Stimulated activated naive CD4-positive, alpha-beta T cell treated with Interleukin-2 at 50 U/mL for 16 hours (primary cell): ENCODE measurements around the gene MAST1.
"Not testable (repeated sequence)": the region's sequence is repeated elsewhere in the genome, so short reads cannot be mapped to it uniquely, and the experiment has no call there.

Experiments used
- DNase-seq: peaks from one replicate; lab custom pipeline; 2025; lab: John Stamatoyannopoulos, UW

The MAST1 gene

DNA sequence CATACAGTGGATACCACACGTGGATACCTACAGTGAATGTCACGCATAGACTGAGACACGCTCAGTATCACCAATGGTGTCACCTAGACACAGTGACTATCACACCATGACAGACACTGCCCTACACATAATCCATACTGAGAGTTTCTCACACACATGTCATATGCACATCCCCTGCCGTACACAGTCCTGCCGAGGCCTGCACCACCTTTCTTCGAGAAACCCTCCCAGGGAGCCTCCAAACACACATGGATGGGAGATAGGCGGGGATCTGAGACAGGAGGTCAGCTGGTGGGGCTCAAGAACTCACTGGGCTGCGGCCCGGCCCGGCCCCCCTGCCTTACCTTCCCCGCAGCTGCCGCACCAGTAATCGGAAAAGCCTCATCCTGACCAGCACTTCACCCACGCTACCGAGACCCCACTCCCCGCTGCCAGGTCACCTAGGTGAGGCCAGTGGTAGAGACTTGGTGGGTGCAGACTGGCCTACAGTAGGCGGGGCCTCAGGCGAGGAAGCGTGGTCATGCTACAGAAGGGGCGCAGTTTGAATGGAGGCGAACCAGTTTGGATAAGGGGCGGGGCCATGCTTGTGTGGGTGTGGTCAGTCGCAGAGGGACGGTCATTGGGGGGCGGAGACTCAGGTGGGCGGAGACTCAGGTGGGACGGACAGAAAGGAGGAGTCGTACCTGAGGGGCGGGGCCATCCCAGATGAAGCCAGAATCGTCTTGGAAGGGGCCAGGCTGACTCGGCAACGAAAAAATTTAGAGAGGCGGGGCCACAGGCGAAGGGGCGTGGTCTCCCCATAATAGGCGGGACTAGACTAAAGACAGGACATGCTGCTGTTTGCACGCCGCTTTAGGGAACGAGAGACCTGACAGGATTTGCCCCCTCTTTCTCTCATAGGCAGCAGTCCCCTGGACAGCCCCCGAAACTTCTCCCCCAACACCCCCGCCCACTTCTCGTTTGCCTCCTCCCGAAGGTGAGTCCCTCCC is 2.1 kb downstream of the MAST1 start:
- DNase-seq, result no peak

DNA sequence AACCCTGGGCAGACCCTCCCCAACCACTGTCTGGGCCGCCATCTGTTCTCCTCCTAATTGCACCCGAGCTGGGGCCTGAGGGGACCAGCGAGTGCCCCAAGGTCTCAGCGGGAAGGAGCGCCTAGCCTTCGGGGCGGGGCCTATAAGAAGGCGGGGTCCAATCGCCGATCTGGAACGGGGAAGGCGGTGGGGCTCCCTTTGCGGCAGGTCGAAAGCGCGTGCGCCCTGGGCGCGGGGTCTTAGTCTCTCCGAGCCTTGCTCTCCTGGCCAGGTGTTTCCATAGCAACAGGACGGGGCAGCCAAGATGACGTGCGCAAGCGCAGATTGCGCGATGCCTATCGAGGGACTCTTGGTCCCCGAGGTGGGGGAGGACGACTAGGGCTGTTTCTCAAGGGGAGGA is 2.8 kb downstream of the MAST1 start:
- DNase-seq, result no peak

DNA sequence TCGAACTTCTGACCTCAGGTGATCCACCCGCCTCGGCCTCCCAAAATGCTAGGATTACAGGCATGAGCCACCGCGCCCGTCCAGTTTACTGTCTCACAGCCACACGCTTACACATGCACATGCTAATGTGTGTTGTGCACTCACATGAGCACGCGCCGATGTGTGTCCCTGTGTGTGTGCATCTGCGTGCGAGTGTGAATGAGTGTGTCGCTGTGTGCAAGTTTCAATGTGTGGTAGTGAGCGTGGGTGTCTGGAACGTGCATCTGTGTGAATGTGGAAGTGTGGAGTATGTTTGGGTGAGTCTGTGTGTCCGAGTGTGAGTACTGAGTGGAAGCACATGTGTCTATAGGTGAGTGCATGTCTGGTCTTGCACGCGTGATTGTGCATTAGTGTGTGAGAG is 4.2 kb downstream of the MAST1 start:
- DNase-seq, result no peak

DNA sequence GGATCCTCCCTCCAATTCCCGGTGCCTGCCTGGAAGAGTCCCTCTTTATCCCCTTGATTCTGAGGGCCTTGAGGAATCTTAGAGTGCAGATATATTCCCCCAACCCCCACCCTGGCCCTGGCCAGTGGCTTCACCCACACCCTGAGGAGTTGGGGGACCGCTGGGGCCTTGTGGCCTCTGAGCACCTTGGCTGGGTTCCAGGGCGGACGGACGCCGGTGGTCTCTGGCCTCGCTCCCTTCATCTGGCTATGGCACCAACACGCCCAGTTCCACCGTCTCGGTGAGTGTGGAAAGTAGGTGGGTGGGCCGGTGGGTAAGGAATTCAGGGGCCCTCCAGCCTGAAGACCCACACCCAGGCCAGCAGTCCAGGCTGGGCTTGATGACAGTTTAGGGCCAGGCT is 5.0 kb downstream of the MAST1 start:
- no peak for DNase-seq

DNA sequence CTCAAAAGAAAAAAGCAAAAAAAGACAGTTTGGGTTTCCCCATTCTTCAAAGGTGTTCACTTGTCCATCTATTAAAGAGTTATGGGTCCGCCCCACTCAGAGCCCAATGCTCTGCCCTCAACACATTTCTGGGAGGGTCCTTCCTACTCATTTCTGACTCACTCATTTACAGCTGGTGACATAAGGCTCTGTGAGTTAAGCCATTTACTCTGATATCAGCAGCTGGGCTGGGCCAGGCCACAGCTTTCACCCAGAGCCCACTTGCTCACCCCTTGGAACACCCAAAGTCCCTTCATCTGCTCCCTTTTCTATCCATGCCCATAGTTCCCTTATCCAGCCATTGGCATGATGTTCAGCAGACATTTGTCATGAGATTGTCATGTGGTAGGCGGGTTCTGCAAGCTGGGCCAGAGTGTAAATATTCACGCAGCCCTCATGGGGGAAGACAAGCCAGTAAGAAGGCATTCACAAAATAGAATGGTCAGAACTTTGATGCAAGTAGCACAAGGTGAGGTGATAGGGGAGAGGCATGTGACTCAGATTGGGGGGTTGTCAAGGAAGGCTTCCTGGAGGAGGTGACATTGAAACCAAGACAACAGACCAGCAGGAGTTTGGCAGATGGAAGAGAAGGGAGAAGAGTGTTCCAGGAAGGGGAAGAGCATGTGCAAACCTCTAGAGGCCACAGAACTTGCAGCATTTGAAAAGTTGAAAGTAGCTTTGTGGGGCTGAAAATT is 5.9 kb downstream of the MAST1 start:
- DNase-seq, result no peak

DNA sequence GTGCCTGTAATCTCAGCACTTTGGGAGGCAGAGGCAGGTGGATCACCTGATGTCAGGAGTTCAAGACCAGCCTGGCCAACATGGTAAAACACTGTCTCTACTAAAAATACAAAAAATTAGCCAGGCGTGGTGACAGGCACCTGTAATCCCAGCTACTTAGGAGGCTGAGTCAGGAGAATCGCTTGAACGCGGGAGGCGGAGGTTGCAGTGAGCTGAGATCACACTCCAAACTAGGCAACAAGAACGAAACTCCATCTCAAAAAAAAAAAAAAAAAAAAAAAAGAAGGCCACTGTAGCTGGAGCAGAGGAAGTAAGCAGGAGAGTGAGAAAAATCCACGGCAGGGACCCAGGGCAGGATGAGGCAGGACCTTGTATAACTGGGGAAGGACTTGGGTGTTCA is 8.3 kb downstream of the MAST1 start:
- DNase-seq, result not testable (repeated sequence)

DNA sequence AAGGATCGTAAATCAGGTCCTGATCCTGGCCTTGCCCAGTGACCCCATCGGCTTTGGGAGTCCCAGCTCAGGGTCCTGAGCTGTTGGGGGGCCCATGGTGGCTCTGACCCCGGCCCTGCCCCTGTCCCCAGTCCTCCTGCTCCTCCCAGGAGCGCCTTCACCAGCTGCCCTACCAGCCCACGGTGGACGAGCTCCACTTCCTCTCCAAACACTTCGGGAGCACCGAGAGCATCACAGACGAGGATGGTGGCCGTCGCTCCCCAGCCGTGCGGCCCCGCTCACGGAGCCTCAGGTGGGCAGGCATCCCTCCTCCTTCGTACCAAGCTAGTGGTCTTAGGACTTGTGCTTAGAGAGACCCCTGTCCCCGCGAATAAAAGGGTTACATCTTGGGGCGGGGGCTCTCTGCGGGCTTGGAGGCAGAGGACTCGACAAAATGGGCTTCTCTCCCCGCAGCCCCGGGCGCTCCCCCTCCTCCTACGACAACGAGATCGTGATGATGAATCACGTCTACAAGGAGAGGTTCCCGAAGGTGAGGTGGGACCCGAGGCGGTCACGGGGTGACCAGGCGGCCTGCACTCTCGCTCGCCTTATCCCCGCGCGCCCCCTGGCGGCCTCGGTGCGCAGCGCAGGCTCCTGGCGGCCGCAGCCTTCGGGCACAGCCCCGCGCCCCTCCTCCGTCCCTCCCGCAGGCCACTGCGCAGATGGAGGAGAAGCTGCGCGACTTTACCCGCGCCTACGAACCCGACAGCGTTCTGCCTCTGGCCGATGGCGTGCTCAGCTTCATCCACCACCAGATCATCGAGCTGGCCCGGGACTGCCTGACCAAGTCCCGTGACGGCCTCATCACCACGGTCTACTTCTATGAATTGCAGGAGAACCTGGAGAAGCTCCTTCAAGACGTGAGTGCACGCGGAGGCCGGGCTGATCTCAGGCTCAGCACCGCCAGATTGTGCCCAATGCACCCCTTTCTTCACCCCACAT is 9.1 kb downstream of the MAST1 start:
- DNase-seq, result peak; percentile 80

DNA sequence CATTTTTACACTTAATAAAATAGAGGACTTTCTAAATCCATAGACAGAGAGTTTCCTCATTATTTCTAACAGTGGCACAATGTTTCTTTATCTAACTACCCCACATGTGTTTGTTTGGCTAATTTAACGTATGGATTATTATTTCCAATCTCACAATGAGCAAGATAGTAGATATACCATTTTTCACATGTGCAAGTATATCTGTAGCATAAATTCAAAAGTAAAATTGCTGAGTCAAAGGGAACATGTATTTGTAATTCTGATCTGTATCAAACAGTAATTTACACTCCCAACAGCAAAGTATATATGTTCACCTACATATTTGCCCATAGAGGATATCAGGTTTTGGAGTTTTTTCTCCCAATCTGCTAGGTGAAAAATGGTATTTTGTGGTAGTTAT is 18.3 kb downstream of the MAST1 start:
- no peak for DNase-seq

DNA sequence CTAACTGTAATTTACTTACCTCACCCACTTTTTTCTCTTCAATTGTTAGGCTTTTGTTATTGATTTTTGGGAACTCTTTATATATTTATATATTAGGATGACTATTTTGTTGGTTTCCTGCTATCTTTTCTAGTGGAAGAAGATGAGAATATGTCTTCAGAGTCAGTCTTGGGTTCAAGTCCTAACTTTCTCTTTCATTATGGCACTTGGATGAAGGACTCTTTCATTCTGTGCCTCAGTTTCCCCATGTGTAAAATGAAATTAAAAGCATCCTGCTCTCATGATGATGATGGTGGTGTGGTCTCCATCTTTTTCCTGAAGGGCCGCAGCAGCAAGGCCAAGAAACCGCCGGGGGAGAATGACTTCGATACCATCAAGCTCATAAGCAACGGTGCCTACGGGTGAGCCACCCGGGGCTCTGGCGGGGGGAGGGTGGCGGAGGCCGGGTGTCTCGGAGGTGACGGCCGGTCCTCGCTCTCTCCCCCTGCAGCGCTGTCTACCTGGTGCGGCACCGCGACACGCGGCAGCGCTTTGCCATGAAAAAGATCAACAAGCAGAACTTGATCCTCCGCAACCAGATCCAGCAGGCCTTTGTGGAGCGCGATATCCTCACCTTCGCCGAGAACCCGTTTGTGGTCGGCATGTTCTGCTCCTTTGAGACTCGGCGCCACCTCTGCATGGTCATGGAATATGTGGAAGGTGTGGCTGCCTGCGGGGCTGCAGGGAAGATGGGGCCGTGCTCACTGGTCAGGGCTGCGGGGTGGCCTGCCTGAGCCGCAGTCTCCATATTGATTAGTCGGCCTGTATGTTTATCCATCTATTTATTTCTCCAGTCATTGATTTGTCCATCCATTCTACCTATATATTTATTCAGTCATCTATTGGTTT is 20.0 kb downstream of the MAST1 start:
- no peak for DNase-seq

DNA sequence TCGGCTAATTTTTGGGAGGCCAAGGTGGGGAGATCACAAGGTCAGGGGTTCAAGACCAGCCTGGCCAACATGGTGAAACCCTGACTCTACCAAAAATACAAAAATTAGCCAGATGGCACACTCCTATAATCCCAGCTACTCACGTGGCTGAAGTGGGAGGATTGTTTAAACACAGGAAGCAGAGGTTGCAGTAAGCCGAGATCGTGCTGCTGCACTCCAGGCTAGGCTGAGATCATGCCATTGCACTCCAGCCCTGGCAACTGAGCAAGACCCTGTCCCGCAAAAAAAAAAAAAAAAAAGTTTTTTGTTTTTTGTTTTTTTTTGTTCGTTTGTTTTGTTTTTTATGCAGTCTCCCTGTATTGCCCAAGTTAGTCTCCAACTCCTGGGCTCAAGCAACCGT is 21.2 kb downstream of the MAST1 start:
- DNase-seq, result no peak

DNA sequence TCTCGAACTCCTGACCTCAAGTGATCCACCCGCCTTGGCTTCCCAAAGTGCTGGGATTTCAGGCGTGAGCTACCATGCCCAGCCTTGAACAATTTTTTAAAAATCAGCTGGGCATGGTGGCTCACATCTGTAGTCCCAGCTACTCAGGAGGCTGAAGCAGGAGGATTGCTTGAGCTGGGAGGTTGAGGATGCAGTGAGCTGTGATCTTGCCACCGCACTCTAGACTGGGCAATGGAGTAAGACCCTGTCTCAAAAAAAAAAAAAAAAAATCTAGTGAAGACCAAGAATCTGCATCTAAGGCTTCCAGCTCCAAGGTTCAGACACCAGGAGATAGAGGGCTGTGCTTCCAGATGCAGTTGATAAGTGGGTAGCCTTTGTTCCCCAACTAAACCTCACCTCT is 25.8 kb downstream of the MAST1 start:
- DNase-seq, result no peak

DNA sequence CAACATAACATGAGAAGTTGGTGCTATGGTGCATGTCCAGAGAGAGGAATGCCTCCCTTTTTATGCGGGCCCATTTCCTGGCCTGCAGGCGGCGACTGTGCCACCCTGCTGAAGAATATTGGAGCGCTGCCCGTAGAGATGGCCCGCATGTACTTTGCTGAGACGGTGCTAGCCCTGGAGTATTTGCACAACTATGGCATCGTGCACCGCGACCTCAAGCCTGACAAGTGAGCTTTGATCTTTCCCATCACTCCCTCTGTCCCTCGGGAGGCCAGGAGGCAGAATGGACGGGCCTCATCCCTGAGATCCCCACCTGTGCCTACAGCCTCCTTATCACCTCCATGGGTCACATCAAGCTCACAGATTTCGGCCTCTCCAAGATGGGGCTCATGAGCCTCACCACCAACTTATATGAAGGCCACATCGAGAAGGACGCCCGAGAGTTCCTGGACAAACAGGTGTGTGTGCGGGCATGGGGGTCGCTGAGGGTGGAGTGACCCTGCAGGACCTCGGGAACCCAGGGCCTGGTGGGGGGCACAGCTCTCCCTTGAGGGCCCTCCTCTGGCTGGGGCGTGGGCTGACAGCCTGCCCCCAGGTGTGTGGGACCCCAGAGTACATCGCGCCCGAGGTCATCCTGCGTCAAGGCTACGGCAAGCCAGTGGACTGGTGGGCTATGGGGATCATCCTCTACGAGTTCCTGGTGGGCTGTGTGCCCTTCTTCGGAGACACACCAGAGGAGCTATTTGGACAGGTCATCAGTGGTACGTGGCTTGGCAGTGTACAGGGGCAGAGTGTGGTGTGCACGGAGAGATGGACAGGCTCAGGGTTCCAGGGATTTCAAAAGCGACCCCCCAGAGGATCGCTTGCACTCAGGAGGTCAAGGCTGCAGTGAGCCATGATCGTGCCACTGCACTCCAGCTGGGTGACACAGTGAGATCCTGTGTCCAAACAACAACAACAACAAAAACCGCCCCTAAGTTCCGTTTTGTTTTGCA is 26.7 kb downstream of the MAST1 start:
- DNase-seq, result no peak

DNA sequence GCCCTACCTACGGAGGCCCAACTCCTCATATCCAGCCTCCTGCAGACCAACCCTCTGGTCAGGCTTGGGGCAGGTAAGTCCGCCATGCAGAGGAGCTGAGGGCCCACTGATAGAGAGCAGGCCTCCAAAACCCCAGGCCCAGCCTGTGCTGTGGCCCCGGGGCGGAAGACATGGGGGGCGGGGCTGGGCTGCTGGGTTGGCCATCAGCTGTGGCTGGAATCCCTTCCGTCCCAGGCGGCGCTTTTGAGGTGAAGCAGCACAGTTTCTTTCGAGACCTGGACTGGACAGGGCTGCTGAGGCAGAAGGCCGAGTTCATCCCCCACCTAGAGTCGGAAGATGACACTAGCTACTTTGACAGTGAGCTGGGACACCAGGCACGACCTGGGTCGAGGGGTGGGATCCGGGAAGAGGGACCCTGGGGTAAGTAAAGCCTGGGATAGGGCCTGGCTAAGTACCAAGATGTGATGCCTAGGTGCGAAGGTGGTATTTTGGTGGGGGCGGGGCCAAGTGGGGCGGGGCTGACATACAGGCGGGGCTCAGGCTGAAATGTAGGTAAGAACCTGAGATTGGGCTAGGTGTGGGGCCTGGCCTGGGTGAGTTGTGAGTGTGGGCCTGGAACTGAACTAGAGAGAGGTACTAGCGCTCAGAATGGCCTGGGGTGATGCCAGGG is 27.6 kb downstream of the MAST1 start:
- no peak for DNase-seq

DNA sequence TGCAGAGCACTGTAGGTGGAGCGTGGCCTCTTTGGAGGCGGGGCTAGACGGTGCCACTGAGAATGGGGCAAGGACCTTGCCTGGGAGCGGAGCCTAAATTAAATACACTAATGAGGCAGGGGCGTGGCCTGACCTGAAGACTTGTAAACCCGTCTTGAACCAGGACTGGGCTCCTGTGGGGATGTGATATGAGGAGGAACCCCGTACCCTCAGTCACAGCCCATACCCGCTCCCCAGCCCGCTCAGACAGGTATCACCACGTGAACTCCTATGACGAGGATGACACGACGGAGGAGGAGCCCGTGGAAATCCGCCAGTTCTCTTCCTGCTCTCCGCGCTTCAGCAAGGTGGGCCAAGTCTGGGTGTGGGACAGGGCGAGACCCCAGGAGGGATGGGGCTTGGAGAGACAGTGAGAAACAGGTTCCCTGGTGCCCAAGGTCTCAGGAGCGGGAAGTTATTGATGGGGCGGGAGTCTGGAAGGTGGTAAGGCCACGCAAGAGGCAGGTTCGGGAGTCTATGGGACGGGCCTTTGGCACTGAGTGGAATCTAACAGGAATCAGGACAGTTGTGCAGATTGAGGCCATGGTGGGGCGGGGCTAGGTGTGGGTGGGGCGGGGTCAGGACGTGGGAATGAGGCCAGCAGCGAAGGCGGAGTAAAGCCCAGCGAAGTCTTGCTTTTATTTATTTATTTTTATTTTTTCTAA is 28.3 kb downstream of the MAST1 start:
- no peak for DNase-seq

DNA sequence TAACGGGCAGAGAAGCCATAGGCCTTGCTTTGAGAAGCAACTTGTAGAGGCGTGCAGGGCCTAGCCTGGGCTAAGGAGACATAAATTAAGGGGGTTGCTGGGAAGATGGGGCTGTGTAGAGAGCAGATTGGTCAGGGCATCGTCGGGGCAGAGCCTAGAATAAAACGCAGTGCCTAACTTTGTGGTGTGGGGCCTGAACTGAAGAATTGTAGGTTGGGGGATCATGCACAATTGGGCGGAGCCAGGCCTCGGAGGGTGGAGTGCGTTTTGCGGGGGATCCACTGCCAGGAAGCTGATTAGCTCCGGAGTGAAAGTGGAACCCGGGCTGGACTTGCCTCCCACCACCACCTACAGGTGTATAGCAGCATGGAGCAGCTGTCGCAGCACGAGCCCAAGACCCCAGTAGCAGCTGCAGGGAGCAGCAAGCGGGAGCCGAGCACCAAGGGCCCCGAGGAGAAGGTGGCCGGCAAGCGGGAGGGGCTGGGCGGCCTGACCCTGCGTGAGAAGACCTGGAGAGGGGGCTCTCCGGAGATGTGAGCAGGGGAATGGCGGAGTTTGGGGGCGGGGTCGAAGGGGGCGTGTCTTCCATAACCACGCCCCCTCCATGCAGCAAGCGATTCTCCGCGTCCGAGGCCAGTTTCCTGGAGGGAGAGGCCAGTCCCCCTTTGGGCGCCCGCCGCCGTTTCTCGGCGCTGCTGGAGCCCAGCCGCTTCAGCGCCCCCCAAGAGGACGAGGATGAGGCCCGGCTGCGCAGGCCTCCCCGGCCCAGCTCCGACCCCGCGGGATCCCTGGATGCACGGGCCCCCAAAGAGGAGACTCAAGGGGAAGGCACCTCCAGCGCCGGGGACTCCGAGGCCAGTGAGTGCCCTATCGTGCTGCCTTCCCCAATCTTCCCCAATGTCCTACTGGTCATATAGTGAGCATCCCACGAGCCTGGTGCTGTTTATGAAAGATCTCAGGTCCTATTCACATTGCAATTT is 29.1 kb downstream of the MAST1 start:
- peak; percentile 32 for DNase-seq

DNA sequence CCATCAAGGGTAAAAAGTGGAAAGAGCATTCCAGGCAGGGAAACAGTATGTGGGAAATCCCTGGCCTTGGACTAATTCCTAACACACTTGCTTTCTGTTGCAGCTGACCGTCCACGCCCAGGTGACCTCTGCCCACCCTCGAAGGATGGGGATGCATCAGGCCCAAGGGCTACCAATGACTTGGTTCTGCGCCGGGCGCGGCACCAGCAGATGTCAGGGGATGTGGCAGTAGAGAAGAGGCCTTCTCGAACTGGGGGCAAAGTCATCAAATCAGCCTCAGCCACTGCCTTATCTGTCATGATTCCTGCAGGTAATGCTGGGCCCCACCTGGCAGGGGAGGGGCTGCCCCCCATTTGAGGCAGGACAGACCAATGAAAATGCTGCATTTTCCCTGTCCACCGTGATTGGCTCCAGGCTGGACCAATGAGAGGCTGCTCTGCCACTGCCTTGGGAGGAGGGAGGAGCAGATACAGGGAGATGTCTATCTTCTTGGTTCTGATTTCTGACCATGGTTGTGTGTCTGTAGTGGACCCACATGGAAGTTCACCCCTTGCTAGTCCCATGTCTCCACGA is 30.3 kb downstream of the MAST1 start:
- no peak for DNase-seq

DNA sequence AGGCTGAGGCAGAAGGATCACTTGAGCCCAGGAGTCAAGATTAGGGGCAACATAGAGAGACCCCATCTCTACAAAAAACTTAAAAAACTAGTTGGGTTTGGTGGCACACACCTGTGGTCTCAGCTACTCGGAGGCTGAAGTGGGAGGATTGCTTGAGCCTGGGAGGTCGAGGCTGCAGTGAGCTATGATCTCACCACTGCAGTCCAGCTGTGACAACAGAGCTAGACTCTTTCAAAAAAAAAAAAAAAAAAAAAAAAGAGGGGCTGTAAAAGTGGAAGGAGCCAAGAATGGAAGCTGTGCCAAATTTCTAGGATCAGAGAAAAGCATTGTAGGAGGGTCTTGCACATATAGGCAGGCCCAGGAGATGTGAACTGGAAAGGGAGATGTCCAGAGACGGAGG is 33.4 kb downstream of the MAST1 start:
- DNase-seq, result no peak
